LNCAP (cell line): ENCODE measurements around the gene SIAE.

Source experiments
- CTCF ChIP-seq: fragments of 450-650 bp; IDR thresholded peaks from 2 replicates; pipeline ENCODE4 v1.5.1; 2017; ENCODE audit warnings: mild to moderate bottlenecking

Gene SIAE

GRCh38 chr11:124676386-124676785 is 2.8 kb upstream of the SIAE start:
- TF ChIP-seq CTCF, result no peak

- no peak for TF ChIP-seq CTCF
Observed at GRCh38 chr11:124674571-124674970, 1.0 kb upstream of the SIAE start.

GRCh38 chr11:124674168-124674517 is 604 bp upstream of the SIAE start:
- no peak for TF ChIP-seq CTCF

GRCh38 chr11:124672536-124673215 is 863 bp downstream of the SIAE start:
- TF ChIP-seq CTCF, result no peak

GRCh38 chr11:124670732-124671131 is 2.8 kb downstream of the SIAE start:
- no peak for TF ChIP-seq CTCF

- peak; percentile 82 for TF ChIP-seq CTCF
Observed at GRCh38 chr11:124669193-124669592, 4.3 kb downstream of the SIAE start.

GRCh38 chr11:124667601-124668000 is 5.9 kb downstream of the SIAE start:
- TF ChIP-seq CTCF, result no peak

- no peak for TF ChIP-seq CTCF
Observed at GRCh38 chr11:124663861-124664260, 9.7 kb downstream of the SIAE start.
